Smooth muscle cell of the pulmonary artery (primary cell): ENCODE measurements around the gene CCL2. TPM values are rescaled to one million over a fixed set of nuclear protein-coding genes. Genes with fewer than 3 reads are reported as not detected.

Experiments
- total RNA-seq: library from RNA; depleted of rRNA; stranded (reverse); fragments of >200 nt; gene quantifications from 2 replicates; pipeline ENCODE4 v1.2.3, GENCODE V29; 2014

CCL2 gene
- 163 and 208 TPM in 2 replicates for total RNA-seq

GRCh38 chr17:34254651-34255380, at the start of gene CCL2:
CCL2 (plus strand) TSS chr17:34255285; CDS start chr17:34255350, 65 bp downstream.

DNA sequence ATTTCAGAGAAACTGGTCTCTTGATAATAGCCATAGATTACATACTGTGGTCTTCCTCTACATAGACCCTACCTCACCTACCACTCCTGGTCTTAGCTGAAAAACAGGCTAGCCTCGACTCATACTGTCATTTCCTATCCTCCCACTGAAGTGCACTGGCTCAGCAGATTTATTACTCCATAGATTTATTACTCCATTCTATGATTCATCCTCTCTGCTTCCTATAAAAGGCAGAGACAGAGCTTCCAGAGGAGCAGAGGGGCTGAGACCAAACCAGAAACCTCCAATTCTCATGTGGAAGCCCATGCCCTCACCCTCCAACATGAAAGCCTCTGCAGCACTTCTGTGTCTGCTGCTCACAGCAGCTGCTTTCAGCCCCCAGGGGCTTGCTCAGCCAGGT, 14.9 kb downstream of the CCL2 start, which contains the start of gene CCL7:
Gene CCL7 (plus strand): TSS at position 253 of the 400 bp plus-strand sequence. CDS start 70 bp downstream, at position 323.

DNA sequence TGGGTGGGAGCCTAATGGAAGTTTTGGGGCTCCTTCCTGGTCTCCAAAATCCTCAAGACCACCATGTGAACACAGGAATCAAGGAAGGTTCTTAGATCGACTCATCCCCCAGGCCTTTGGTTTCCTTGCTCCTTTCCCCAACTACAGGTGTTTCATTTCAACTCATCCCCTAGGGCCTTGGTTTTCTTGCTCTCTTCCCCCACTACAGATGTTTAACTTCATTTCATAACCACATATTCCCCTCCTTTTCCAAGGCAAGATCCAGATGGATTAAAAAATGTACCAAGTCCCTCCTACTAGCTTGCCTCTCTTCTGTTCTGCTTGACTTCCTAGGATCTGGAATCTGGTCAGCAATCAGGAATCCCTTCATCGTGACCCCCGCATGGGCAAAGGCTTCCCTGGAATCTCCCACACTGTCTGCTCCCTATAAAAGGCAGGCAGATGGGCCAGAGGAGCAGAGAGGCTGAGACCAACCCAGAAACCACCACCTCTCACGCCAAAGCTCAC, 30.3 kb downstream of the CCL2 start, which contains the start of gene CCL11:
Gene CCL11 (plus strand): TSS at position 457 of the 507 bp plus-strand sequence. CDS start 67 bp downstream, outside the sequence.

Other genes starting within 250 kb of the CCL2 start
- 0.85 and 3.7 TPM in 2 replicates for gene CCL7, start 14.9 kb downstream of the CCL2 start, total RNA-seq
- gene CCL11, start 30.5 kb downstream of the CCL2 start, total RNA-seq, result not detected in 2 replicates
- 0.20 and 0.26 TPM in 2 replicates for gene CCL8, start 64.2 kb downstream of the CCL2 start, total RNA-seq
- gene CCL13, start 101.2 kb downstream of the CCL2 start, total RNA-seq, result 3.9 TPM in 1 of 2 replicates, not detected in the other
- not detected in 2 replicates for gene CCL1, start 107.9 kb downstream of the CCL2 start, total RNA-seq